IPS-18c (cell line): ENCODE measurements around the gene ELP5.

Experiments used
- H3K4me3 ChIP-seq: 2 replicates; pipeline ENCODE4 v1.7.0; 2013; ENCODE audit warnings: low read depth, mild to moderate bottlenecking, low read length, moderate library complexity; ENCODE audit not compliant: insufficient read depth
- H3K9me3 ChIP-seq: one replicate; pipeline ENCODE4 v1.6.1; 2013; ENCODE audit warnings: mild to moderate bottlenecking, low read length, moderate library complexity; ENCODE audit not compliant: control insufficient read depth, insufficient read depth

Gene ELP5

GRCh38 chr17:7289256-7290032, 37.4 kb downstream of the ELP5 start:
- no peak overlapping the region for H3K4me3 ChIP-seq
- H3K9me3 ChIP-seq = no peaks in the 10 kb centered on the region

GRCh38 chr17:7290166-7290565, 38.2 kb downstream of the ELP5 start:
- Histone ChIP-seq H3K9me3 (no peaks in the 10 kb centered on the region), H3K4me3 (no peak overlapping the region)

GRCh38 chr17:7290685-7291084, 38.7 kb downstream of the ELP5 start:
- Histone ChIP-seq H3K9me3 (no peaks in the 10 kb centered on the region), H3K4me3 (no peak overlapping the region)

GRCh38 chr17:7292194-7292593, 40.2 kb downstream of the ELP5 start:
- H3K4me3 ChIP-seq = no peak overlapping the region
- H3K9me3 ChIP-seq = no peaks in the 10 kb centered on the region

- H3K9me3 ChIP-seq = no peaks in the 10 kb centered on the region
- no peak overlapping the region for H3K4me3 ChIP-seq
Observed at GRCh38 chr17:7292729-7293128, 40.7 kb downstream of the ELP5 start.

GRCh38 chr17:7293159-7293558, 41.1 kb downstream of the ELP5 start:
- Histone ChIP-seq H3K9me3 (no peaks in the 10 kb centered on the region), H3K4me3 (no peak overlapping the region)

GRCh38 chr17:7293816-7294613, 42.0 kb downstream of the ELP5 start:
- Histone ChIP-seq H3K9me3 (no peaks in the 10 kb centered on the region), H3K4me3 (peak overlapping the region; percentile 43)

GRCh38 chr17:7294614-7295153, 42.7 kb downstream of the ELP5 start, which contains the start of gene YBX2:
Gene YBX2 (minus strand): TSS chr17:7294639. CDS start chr17:7294500, 139 bp downstream.
- peak within 1 kb of the TSS; percentile 43 for H3K4me3 ChIP-seq
- no peaks in the 10 kb centered on the region for H3K9me3 ChIP-seq

GRCh38 chr17:7295230-7296180, 43.5 kb downstream of the ELP5 start:
- H3K9me3 ChIP-seq = no peaks in the 10 kb centered on the region
- peak overlapping the region; percentile 40; the same call in 1 of the 2 replicates for H3K4me3 ChIP-seq

GRCh38 chr17:7296189-7296861, 44.3 kb downstream of the ELP5 start:
- H3K4me3 ChIP-seq = no peak overlapping the region; the same call in 1 of the 2 replicates
- H3K9me3 ChIP-seq = no peaks in the 10 kb centered on the region

GRCh38 chr17:7304179-7304578, 52.2 kb downstream of the ELP5 start:
- Histone ChIP-seq H3K4me3 (no peak overlapping the region), H3K9me3 (peaks cover 2% of the 10 kb centered on the region)

- Histone ChIP-seq H3K4me3 (peak within 1 kb of the TSS; percentile 96), H3K9me3 (no peaks in the 10 kb centered on the region)
Observed at GRCh38 chr17:7306911-7307685, 55.1 kb downstream of the ELP5 start, which contains the start of gene EIF5A. Gene EIF5A (plus strand): TSS chr17:7307628. CDS start chr17:7309636, 2,008 bp downstream.

- Histone ChIP-seq H3K9me3 (no peaks in the 10 kb centered on the region), H3K4me3 (peak overlapping the region; percentile 96)
Observed at GRCh38 chr17:7307686-7308624, 55.9 kb downstream of the ELP5 start.

- H3K4me3 ChIP-seq = peak overlapping the region; percentile 96
- H3K9me3 ChIP-seq = no peaks in the 10 kb centered on the region
Observed at GRCh38 chr17:7308625-7309433, 56.8 kb downstream of the ELP5 start.
